ENCODE measurements around the gene COQ9. TPM values are rescaled to one million over a fixed set of nuclear protein-coding genes. Genes with fewer than 3 reads are reported as not detected.
A peak's percentile ranks its signal among the peaks of the same experiment; 100 is the strongest.

The COQ9 gene
- total RNA-seq, 1 experiment from 2014 or later: 32.9 TPM

GRCh38 chr16:57478396-57479204 lies 31.3 kb downstream of the COQ9 start:
- Histone ChIP-seq H3K27ac (ENCODE audit: insufficient read length, low read depth, low read length) (no peak overlapping the region), H2AFZ (ENCODE audit: low read length) (no peak overlapping the region), H3K9ac (ENCODE audit: extremely low read depth, insufficient read length, low read length) (no peak overlapping the region), H3K18ac (ENCODE audit: insufficient read length, low read depth, low read length) (no peak overlapping the region), H2BK12ac (ENCODE audit: insufficient read length, low read depth, low read length) (no peak overlapping the region), H3K4ac (ENCODE audit: low read depth, low read length) (no peak overlapping the region), H2BK120ac (ENCODE audit: low read depth, low read length, poor library complexity, severe bottlenecking) (no peak overlapping the region), H3K79me2 (ENCODE audit: insufficient read depth, low read length) (no peaks in the 10 kb centered on the region), H3K9me3 (ENCODE audit: control insufficient read depth, low read depth, low read length) (no peaks in the 10 kb centered on the region), H3K23ac (ENCODE audit: insufficient read length, low read depth, low read length) (no peak overlapping the region), H2AK5ac (ENCODE audit: insufficient read length, low read length) (no peak overlapping the region), H3K14ac (ENCODE audit: insufficient read depth, low read length) (no peak overlapping the region; the same call in 1 of the 2 replicates), H3K27me3 (ENCODE audit: insufficient read depth, low read length) (no peaks in the 10 kb centered on the region), H4K91ac (ENCODE audit: insufficient read length, low read depth, low read length) (no peak overlapping the region), H4K20me1 (ENCODE audit: control insufficient read depth, insufficient read depth, insufficient read length) (no peaks in the 10 kb centered on the region), H3K23me2 (ENCODE audit: insufficient read length, low read depth, low read length, poor library complexity, severe bottlenecking) (peaks cover 8% of the 10 kb centered on the region), H3K56ac (ENCODE audit: insufficient read length, low read depth, low read length) (no peak overlapping the region), H2BK20ac (ENCODE audit: low read depth, low read length, poor library complexity, severe bottlenecking) (no peak overlapping the region), H3T11ph (ENCODE audit: low read length) (no peak overlapping the region), H2BK5ac (ENCODE audit: insufficient read length, low read length) (no peak overlapping the region), H3K4me2 (ENCODE audit: insufficient read depth, insufficient read length, low read length) (peak overlapping the region; percentile 77), H3K4me1 (ENCODE audit: insufficient read depth, low read length) (peaks cover 7% of the 10 kb centered on the region; the same call in 1 of the 2 replicates), H2BK15ac (ENCODE audit: low read depth, low read length) (no peak overlapping the region), H3K79me1 (ENCODE audit: insufficient read depth, low read depth, low read length, poor library complexity, severe bottlenecking) (no peaks in the 10 kb centered on the region), H4K5ac (ENCODE audit: insufficient read length, low read depth, low read length) (no peak overlapping the region), H4K8ac (replicated peaks; ENCODE audit: insufficient read length, low read depth, low read length) (no peak overlapping the region)
- H3K9me3 Mint-ChIP-seq: no peaks in the 10 kb centered on the region
- peak overlapping the region in 1 of 3 experiments; percentile 3; a peak in 1 of 7 replicates for H3K27ac Mint-ChIP-seq
- TF ChIP-seq, protein P1, sequence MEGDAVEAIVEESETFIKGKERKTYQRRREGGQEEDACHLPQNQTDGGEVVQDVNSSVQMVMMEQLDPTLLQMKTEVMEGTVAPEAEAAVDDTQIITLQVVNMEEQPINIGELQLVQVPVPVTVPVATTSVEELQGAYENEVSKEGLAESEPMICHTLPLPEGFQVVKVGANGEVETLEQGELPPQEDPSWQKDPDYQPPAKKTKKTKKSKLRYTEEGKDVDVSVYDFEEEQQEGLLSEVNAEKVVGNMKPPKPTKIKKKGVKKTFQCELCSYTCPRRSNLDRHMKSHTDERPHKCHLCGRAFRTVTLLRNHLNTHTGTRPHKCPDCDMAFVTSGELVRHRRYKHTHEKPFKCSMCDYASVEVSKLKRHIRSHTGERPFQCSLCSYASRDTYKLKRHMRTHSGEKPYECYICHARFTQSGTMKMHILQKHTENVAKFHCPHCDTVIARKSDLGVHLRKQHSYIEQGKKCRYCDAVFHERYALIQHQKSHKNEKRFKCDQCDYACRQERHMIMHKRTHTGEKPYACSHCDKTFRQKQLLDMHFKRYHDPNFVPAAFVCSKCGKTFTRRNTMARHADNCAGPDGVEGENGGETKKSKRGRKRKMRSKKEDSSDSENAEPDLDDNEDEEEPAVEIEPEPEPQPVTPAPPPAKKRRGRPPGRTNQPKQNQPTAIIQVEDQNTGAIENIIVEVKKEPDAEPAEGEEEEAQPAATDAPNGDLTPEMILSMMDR (conservative IDR thresholded peaks at IDR 0.05): no peak
- peak overlapping the region; percentile 75 to 77 for H3K4me3 Mint-ChIP-seq
- DNase-seq: no peak
- H3K4me1 Mint-ChIP-seq: peaks cover 25 to 54% of the 10 kb centered on the region in 2 experiments
- 100% methylated on average over 1 of the region's 15 CpGs for WGBS (ENCODE audit: extremely low coverage, insufficient read length, low lambda C conversion rate)
- H3K27me3 Mint-ChIP-seq (ENCODE audit: low read depth): peaks cover 12% of the 10 kb centered on the region
- H3K36me3 Mint-ChIP-seq (ENCODE audit: insufficient read depth in 1 of 3, low read depth in 3 of 3): peaks cover 0 to 6% (median 4%) of the 10 kb centered on the region in 3 experiments; a peak in 4 of 7 replicates

Measured in H9 (cell line).